NCI-H2171 (cell line): ENCODE data around the gene USP3.

Experiments
- DNase-seq: peaks from one replicate; lab custom pipeline; 2025; lab: John Stamatoyannopoulos, UW

The USP3 gene

GRCh38 chr15:63504247-63504978 lies at the start of gene USP3:
USP3 (plus strand) TSS chr15:63504593; CDS start chr15:63504740, 147 bp downstream.
- DNase-seq = peak; percentile 93

GRCh38 chr15:63456258-63456657 lies 48.1 kb upstream of the USP3 start:
- no peak for DNase-seq

GRCh38 chr15:63457379-63457778 lies 47.0 kb upstream of the USP3 start:
- DNase-seq = no peak

- DNase-seq = no peak
Measured at GRCh38 chr15:63458026-63458425, 46.4 kb upstream of the USP3 start.

- DNase-seq = no peak
Measured at GRCh38 chr15:63458794-63459395, 45.5 kb upstream of the USP3 start.

GRCh38 chr15:63460210-63461155 lies 43.9 kb upstream of the USP3 start:
- no peak for DNase-seq

- DNase-seq = no peak
Measured at GRCh38 chr15:63461230-63461985, 43.0 kb upstream of the USP3 start.

GRCh38 chr15:63462088-63462487 lies 42.3 kb upstream of the USP3 start:
- DNase-seq = no peak

GRCh38 chr15:63463036-63463435 lies 41.4 kb upstream of the USP3 start:
- DNase-seq = no peak

GRCh38 chr15:63463793-63464192 lies 40.6 kb upstream of the USP3 start:
- DNase-seq = no peak

GRCh38 chr15:63465104-63465503 lies 39.3 kb upstream of the USP3 start:
- DNase-seq = no peak

GRCh38 chr15:63466378-63467192 lies 37.8 kb upstream of the USP3 start:
- DNase-seq = peak; percentile 26

- DNase-seq = no peak
Measured at GRCh38 chr15:63469190-63469589, 35.2 kb upstream of the USP3 start.

GRCh38 chr15:63469984-63470383 lies 34.4 kb upstream of the USP3 start:
- no peak for DNase-seq

GRCh38 chr15:63473007-63473748 lies 31.2 kb upstream of the USP3 start:
- no peak for DNase-seq

GRCh38 chr15:63473749-63473998 lies 30.7 kb upstream of the USP3 start:
- no peak for DNase-seq

- DNase-seq = no peak
Measured at GRCh38 chr15:63473999-63474809, 30.2 kb upstream of the USP3 start.

- DNase-seq = no peak
Measured at GRCh38 chr15:63474810-63475316, 29.5 kb upstream of the USP3 start.

GRCh38 chr15:63475707-63476106 lies 28.7 kb upstream of the USP3 start:
- no peak for DNase-seq

- DNase-seq = no peak
Measured at GRCh38 chr15:63476229-63476632, 28.2 kb upstream of the USP3 start.
